Measurements from ENCODE around the gene NAB1.

The NAB1 gene

DNA sequence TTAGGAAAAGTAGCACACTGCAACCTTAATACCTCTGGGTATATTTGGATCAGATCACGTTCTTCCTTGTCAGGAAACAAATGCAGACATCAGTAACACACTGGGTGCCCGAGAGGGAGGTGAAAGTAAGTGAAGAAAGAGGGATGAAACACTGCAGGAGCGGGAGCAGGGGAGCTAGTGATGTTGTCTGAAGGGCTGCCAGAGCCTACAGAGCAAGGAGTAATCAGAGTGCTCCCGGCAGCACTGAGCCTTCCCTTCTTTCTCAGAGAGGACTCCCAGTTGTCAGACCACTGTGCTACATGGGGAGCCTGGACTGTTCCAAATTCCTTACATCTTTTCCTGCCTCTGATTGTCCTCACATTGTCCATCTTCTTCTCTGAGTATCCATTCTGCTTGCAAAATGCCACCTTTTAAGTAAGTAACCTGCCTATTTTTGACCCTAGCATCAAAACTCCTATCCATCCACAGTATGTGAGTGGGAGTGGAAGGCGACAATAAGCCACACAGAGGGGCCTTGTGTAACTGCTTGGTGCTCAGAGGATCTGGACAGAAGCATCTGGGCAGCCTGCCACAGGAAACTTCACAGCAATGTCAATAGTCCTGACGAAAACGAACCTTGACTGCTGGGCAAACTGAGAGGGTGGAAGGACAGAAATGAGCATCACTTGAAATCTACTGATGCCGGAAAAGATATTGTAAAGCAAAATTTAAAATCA lies 10.8 kb upstream of the NAB1 start:
- DNase-seq: no peak

DNA sequence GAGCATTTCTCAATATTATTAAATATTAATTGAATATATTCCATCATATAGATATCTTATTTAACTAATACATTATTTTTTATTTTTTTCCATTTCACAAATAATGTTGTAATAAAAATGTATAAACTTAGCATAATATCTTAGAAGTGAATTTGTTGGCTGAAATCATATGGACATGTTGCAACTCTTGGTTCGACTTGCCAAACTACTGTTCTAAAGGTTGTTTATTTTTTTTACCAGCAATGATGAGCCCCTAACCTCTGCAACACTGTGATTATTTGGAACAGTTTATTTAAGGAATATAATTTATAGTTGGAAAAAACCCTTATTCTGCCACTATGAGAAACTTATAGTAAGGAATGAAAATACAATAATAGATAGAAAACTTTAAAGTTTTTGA lies 8.8 kb upstream of the NAB1 start:
- no peak for DNase-seq

- no peak for DNase-seq
Measured at GRCh38 chr2:190641469-190641868, 7.4 kb upstream of the NAB1 start.

DNA sequence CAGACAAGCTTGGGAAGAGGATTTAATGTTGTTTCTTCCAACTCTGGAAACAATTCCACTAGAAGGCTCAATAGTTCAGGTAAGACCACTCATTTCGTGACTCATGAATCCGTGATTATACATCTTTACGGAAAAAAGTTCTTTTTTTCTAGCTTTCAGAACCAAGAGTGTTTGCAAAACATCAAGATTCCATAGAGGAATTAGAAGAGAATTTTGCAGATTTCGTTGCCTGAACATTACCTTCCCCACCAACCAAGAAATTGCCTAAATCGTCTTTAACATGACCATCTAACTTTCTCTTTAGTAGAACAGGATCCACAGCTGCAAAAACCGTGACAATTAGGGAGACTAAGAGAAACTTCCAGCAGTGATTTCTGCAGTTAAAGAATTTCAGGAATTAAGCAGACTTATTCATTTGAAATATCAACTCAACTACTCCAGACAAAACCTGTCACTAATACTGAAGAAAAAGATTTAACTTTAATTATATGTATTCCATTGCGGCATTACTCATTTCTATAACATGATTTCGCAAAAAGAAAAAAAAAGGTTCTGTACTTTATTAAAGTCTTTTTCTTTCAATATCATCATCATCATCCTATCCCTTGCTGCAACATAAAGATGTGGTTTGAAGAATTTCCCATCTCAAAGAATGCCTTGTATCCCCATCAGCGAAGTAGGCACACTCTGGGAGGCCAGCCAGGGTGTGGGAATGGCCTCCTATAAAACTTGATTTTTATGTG lies 1.9 kb upstream of the NAB1 start:
- no peak for DNase-seq

DNA sequence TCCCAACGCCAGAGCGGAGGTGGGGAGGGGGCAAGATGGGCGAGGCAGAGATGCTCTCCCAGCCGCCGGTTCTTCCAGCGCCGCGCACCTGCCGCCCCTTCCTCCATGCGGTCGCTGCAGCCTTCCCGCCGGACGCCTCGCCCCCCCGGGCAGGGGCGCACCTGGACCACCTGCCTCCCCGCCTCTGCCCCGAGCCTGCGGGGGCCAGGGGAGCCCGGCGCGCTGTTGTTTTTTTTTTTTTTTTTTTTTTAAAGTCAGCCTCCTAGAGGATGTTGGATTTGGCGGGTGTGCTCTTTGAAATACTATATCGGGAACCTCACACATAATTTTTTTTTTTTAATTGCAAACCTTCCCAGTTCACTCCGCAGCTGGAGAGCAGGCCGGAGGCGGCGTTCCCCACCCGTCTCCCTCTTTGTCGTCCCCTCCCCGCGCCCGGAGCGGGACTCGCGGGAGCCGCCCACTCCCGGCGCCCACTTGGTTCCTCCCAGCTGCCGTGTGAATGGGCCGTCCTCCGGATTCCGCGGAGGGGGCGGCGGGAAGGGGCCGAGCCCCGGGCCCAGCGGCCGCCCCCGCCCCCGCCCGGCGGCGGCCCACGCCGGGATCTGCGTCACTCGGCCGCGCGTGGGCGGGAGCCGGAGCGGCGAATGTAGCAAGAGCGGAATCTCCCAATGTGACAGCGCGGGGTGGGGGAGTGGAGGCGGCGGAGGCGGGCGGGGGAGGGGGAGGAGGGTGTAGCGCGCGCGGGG lies 421 bp upstream of the NAB1 start:
- peak; percentile 89 for DNase-seq

GRCh38 chr2:190649798-190650390 lies 1.0 kb downstream of the NAB1 start:
- no peak for DNase-seq

- DNase-seq: no peak
Measured at GRCh38 chr2:190651413-190651812, 2.5 kb downstream of the NAB1 start.

DNA sequence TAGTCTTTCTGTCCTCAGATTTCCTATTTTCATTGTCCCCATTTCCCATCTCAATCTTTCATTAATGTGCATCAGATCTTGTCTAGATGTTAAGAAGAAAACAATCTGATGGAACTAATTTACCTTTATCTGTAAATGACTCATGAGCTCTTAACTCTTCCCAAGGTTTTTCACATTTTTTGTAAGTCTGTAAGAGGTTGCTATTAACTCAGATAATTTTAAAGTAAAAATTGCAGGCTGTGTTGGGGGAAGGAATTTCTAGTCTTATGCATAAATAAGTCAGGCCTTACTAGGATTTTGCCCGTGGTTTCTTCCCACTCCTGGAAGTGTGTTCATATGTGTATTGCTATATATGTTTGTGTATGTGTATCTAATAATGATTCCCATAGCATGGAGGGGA lies 4.3 kb downstream of the NAB1 start:
- DNase-seq: no peak

DNA sequence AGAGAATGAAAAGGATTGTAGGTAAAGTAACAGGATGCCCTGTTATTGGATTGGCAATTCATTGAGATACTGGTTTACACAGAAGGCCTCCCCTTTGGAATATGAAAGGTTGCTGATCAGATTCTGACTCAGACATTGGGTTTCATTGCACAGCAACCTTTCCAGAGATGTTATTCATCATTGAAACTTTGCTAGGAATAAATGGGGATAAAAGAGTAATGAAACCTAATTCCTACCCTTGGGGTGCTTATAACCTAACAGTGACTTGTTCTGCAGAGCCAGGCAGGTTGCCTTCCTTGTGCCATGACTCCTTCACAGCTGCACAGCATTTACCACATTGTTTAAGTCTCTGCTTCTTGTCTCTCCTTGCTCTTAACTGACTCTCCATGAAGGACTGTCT lies 5.0 kb downstream of the NAB1 start:
- no peak for DNase-seq

DNA sequence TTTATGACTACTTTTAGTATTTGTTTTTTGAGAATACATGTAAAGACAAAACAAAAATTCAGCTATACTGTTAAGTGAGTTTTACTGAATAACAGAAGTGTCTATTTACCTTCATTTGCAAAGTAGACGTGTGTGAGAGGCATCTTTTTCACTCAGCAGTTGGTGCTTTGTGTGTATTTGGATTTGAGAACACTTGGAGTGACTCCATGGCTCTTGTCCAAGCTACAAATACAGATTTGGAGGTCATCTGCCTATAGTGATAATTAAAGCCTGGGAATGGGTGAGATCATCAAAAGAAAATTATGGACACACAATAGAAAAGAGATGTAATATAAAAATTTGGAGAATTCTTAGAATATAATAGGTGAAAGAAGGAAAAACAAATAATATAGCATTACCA lies 6.2 kb downstream of the NAB1 start:
- DNase-seq: no peak

DNA sequence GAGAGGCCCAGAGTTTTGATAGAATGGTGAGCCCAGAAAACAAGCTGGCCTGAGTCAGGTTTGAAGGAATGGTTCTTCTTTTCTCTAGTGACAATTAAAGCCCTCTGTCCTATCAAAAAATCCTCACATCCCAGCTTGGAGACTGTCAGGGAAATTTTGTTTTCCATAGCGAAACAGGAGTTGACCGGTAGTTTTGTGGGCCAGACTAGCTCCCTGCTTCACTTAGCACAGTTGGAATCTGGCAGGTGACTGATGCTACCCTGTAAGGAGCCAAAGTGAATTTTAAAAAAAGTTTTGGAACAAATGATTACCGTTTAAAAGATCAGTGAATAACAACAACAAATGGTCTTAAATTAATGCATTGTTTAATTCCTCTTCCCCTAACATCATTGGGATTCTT lies 6.7 kb downstream of the NAB1 start:
- DNase-seq: no peak

DNA sequence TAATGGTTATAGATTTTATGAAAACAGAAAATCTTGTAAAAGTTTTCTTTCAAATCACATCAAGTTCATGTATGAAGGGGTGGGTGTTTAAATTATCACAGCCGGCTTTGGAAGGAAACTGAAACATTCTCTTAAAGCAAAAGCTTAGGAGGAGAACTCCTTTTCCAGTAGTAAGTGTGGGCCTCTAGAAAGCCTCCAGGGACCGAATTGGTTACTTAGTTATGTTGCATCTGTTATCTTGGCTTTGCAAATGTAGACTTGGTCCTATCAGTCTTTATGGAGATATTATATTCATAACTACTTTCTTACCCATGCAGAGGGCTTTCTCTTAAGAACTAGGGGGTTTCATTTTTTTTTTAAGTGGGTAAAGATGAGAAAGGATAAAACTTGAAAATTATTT lies 7.4 kb downstream of the NAB1 start:
- DNase-seq: no peak

DNA sequence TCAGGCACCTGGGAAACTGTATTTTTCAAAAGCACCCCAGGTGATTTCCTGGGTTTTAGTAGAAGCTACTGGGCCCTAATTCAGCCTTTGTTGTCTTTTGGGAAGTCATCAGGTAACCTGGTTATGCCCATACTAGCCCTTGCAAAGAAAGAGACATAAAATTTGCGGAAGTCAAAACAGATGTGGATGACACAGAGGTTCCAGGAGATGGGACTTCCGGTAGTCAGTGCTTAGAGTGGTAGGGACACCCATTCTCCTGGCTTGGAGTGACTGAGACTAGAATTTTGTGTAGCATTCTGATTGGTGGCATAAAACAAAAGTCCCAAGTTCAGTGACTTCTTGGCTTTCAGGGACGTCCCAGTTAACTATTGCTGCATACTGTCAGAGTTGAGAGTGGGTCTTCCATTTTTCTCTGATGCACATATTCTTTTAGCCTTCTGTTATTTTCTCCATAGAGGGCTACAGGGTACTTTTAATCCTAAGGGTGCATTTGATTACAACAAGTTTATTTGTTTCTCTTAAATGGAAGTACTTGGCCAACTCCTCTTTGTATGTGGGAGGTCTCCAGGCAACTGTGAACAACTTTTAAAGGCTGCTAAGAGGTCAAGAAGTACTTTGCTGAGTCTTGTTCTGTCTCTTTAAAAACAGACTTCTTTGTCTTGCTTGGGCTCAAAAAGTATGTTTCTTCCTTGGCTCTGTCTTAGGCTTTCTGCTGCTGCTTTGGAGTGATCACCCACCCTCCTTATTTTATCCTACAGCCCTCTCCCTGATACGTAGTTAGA lies 8.8 kb downstream of the NAB1 start:
- no peak for DNase-seq

DNA sequence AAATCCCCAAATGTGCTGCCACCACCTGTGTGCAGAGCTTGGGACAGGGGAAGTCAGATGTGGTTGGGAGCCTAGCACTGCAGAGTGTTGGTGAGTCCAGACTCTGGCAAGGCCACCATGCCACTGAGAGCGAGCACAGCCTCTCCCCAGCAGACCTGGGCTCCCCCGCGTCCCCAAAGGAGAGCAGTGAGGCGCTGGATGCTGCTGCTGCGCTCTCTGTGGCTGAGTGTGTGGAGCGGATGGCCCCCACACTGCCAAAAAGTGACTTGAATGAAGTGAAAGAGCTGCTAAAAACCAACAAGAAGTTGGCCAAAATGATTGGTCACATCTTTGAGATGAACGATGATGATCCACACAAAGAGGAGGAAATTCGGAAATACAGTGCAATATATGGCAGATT lies 10.7 kb downstream of the NAB1 start:
- DNase-seq: no peak

DNA sequence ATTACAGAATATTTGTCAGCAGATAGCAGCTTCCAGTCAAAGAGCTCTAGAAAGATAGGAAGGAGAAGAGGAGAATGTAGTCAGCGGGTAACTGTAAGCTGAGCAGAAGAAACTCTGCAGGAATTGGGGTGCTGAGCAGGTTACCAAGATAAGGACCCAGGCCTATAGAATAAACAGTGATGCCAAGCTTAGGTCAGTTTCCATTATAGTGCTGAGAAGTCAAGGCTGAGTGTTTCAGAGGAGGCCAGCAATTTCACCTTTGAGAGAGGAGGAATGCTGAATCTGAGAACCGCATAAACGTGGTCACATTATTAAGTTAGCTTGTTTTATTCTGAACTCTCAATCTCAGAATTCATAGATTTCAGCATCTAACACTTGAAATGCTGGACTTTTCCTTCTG lies 13.9 kb downstream of the NAB1 start:
- no peak for DNase-seq

DNA sequence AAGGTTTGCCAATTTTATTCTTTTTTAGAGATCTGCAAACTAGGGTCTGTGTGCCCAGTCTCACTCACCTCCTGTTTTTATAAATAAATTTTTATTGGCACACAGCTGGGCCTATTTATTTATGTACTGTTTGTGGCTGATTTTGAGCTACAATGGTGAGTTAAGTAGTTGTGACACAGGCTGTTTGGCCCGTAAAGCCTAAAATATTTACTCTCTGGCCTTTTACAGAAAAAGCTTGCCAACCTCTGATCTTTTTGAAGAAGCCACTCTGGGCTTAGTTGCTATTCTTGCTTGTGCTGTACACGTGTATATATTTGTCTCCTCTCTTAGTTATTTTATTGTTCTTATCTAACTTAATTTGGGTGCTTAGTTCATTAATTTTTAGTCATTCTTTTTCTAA lies 14.5 kb downstream of the NAB1 start:
- DNase-seq: no peak

DNA sequence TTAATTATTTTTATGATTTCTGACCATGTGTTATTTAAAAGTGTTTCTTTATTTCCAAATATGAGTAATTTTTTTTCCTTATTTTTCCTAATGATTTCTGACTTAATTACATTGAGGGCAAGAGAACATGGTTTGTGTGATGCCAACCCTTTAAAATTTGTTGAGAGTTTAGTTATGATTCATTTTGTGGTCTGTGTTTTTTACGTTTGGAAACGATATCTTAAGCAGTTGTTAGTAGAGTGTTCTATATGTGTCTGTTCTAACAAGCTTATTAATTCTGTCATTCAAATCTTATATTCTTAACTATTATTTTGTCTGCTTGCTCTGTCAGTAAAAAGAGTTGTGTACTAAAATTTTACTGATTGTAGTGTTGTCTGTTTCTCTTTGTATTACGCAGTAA lies 15.0 kb downstream of the NAB1 start:
- DNase-seq: no peak

DNA sequence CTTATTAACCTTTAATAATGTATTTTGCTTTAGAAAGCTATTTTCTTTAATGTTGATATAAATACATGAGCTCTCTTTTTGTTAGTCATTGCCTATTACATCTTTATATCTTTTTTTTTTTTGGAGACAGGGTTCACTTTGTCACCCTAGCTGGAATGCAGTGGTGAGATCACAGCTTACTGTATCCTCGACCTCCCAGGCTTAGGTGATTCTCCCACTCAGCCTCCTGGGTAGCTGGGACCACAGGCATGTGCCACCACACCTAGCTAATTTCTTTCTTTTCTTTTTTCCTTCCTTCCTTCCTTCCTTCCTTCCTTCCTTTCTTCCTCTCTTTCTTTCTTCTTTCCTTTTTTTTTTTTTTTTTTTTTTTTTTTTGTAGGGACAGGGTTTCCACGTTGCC lies 15.4 kb downstream of the NAB1 start:
- no peak for DNase-seq

GRCh38 chr2:190666895-190667294 lies 18.0 kb downstream of the NAB1 start:
- no peak for DNase-seq

DNA sequence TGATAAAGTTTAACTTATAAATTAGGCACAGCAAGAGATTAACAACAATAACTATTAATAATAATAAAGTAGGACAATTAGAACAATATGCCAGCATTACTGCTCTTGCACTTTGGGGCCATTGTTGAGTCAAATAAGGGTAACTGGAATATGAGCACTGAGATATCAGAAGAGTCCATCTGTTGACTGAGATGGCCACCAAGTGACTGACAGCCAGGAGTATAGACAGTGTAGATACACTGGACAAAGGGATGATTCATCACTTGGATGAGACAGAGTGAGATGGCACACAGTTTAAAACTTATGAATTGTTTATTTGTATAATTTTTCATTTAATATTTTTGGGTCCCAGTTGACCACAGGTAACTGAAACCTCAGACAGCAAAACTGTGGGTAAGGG lies 20.0 kb downstream of the NAB1 start:
- no peak for DNase-seq

GRCh38 chr2:190670182-190670946 lies 21.5 kb downstream of the NAB1 start:
- DNase-seq: no peak
